HL-60 (cell line): ENCODE results near the gene CAMSAP2.
A peak's percentile ranks its signal among the peaks of the same experiment; 100 is the strongest.

ENCODE experiments used
- DNase-seq, 2 experiments: peaks; one replicate each; pipeline ENCODE4 v3.0.0-alpha.2; 2010 to 2020; ENCODE audit warnings: low read depth in 1 of 2, low spot score in 1 of 2
- H3K27ac ChIP-seq: fragments of 250-450 bp; sonication (Bioruptor Pico); replicated peaks from 2 replicates; pipeline ENCODE4 v1.5.1; 2020; ENCODE audit warnings: mild to moderate bottlenecking, moderate library complexity
- H3K27me3 ChIP-seq: fragments of 250-450 bp; sonication (Bioruptor Pico); 2 replicates; pipeline ENCODE4 v1.5.1; 2021; ENCODE audit warnings: mild to moderate bottlenecking, moderate library complexity; ENCODE audit not compliant: insufficient read depth, poor library complexity, severe bottlenecking
- H3K4me3 ChIP-seq: replicated peaks from 2 replicates; pipeline ENCODE4 v1.5.1; 2011; ENCODE audit warnings: mild to moderate bottlenecking, control low read depth, low read length; ENCODE audit not compliant: insufficient read depth
- GABPA ChIP-seq: IDR thresholded peaks from 2 replicates; pipeline ENCODE4 v1.6.1; 2012; ENCODE audit warnings: low read depth
- POLR2AphosphoS5 ChIP-seq: IDR thresholded peaks from 2 replicates; pipeline ENCODE4 v1.6.1; 2012; ENCODE audit warnings: low read depth
- SPI1 ChIP-seq: IDR thresholded peaks from 2 replicates; pipeline ENCODE4 v1.6.1; 2012; ENCODE audit warnings: low read depth, mild to moderate bottlenecking, borderline replicate concordance
- TF ChIP-seq, protein P1 (sequence below): IDR thresholded peaks from 2 replicates; pipeline ENCODE4 v1.6.1; 2012; ENCODE audit warnings: low read depth; ENCODE audit not compliant: insufficient replicate concordance
- TF ChIP-seq, protein P2 (sequence below): IDR thresholded peaks from one replicate; pipeline ENCODE4 v1.5.1; 2011; ENCODE audit warnings: low read length, control low read depth, inconsistent platforms; ENCODE audit not compliant: insufficient read depth

The CAMSAP2 gene

DNA sequence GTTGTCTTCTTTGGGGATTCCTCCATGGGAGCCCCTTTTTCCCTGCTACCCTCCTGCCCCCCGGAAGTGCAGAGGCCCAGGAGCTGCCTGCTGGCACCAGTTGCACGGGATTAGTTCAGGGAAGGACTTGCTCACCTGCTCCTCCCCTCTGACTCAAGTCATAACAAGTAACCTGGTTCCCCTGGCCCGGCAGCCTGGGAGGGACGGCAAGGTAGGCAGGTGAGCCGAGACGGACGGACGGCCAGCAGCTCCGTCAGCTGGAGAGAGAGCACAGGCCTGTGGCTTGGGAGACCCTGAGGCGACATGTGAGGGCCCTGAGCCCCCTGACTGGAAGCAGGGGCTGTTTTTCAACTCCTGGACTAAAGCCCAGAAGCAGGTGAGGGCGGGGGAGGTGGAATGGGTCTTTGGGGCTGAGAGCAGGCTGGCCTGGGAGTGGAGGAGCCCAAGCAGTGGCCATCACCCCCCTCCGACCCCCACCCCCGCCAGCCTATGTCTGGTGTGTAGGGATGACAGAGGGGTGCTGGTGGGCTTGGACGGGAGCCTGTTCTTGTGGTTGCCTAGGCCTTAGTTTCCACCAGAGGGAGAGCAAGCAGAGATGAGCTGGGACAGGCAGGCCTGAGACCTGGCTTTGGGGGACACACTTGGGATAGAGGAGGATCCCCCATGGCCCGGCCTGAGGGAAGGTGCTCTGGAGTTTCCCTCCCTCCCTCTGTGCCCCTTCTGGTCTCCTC, 156.2 kb downstream of the CAMSAP2 start, which contains the start of gene INAVA:
Gene INAVA, plus strand, starts transcription at position 189 of the 731 bp plus-strand sequence. CDS start 3,501 bp downstream, outside the sequence.
- no peak for DNase-seq
- TF ChIP-seq, protein P1, sequence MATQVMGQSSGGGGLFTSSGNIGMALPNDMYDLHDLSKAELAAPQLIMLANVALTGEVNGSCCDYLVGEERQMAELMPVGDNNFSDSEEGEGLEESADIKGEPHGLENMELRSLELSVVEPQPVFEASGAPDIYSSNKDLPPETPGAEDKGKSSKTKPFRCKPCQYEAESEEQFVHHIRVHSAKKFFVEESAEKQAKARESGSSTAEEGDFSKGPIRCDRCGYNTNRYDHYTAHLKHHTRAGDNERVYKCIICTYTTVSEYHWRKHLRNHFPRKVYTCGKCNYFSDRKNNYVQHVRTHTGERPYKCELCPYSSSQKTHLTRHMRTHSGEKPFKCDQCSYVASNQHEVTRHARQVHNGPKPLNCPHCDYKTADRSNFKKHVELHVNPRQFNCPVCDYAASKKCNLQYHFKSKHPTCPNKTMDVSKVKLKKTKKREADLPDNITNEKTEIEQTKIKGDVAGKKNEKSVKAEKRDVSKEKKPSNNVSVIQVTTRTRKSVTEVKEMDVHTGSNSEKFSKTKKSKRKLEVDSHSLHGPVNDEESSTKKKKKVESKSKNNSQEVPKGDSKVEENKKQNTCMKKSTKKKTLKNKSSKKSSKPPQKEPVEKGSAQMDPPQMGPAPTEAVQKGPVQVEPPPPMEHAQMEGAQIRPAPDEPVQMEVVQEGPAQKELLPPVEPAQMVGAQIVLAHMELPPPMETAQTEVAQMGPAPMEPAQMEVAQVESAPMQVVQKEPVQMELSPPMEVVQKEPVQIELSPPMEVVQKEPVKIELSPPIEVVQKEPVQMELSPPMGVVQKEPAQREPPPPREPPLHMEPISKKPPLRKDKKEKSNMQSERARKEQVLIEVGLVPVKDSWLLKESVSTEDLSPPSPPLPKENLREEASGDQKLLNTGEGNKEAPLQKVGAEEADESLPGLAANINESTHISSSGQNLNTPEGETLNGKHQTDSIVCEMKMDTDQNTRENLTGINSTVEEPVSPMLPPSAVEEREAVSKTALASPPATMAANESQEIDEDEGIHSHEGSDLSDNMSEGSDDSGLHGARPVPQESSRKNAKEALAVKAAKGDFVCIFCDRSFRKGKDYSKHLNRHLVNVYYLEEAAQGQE, result no peak
- TF ChIP-seq, protein P2, sequence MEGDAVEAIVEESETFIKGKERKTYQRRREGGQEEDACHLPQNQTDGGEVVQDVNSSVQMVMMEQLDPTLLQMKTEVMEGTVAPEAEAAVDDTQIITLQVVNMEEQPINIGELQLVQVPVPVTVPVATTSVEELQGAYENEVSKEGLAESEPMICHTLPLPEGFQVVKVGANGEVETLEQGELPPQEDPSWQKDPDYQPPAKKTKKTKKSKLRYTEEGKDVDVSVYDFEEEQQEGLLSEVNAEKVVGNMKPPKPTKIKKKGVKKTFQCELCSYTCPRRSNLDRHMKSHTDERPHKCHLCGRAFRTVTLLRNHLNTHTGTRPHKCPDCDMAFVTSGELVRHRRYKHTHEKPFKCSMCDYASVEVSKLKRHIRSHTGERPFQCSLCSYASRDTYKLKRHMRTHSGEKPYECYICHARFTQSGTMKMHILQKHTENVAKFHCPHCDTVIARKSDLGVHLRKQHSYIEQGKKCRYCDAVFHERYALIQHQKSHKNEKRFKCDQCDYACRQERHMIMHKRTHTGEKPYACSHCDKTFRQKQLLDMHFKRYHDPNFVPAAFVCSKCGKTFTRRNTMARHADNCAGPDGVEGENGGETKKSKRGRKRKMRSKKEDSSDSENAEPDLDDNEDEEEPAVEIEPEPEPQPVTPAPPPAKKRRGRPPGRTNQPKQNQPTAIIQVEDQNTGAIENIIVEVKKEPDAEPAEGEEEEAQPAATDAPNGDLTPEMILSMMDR, result no peak
- H3K27me3 ChIP-seq, result no peaks in the 10 kb centered on the region
- H3K4me3 ChIP-seq, result 0 out of 2 replicates have a peak within 1 kb of the TSS, but pooled peaks have one; percentile 0
- peak within 1 kb of the TSS; percentile 38 for H3K27ac ChIP-seq

DNA sequence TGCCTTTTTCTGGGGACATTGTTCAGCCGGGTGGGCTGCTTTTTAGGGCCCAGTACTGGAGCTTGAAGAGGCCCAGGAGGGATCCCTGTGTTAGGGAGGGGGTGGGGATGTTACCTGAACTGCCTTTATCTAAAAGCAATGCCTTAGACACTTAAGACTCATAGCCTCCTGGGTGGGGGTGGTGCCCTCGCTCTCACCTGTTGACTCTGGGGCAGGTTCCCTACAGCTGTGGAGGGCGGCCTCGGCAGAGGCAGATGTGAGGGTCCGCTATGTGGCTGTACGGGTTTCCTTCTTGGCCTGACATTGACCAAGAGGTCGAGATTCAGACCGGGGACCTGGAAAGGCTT, 156.7 kb downstream of the CAMSAP2 start:
- Histone ChIP-seq H3K27me3 (no peaks in the 10 kb centered on the region), H3K27ac (peak overlapping the region; percentile 38), H3K4me3 (0 out of 2 replicates have a peak overlapping the region, but pooled peaks have one; percentile 0)
- no peak for DNase-seq
- TF ChIP-seq, protein P1, result no peak
- TF ChIP-seq GABPA, result no peak
- no peak for TF ChIP-seq SPI1
- TF ChIP-seq, protein P2, result no peak
- TF ChIP-seq POLR2AphosphoS5, result no peak

DNA sequence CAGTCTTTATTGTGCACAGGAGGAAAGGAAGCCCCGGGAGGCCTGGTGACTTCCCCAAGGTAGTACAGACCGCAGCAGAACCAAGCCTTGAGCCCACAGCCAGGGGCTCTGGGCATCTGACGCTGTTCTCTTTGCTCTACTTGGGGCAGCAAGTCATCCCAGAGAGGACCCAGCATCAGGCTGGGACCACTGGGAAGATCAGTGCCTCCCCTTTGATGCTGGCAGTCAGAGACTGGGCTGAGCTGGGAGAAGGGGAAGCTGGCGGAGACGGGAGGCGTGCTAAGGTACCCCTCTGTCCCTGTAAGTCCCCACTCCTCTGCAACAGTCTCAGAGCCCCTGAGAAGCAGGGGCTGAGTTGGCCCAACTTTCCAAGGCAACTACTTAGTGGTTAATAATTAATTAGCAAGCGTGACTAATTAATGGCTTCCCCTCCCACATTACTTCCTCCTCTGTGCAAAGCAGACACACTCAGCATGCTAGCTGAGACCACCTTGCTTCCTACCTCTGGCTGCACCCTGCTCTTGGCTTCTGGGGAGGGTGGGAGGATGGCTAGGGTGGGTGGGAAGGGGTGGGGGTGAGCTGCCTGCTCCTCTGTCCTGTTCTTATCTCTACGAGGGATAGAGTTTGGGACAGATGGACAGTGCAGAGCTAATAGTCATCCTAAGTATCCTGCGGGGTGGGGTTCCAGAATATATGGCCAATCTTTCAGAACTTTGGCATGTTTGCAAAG, 157.3 kb downstream of the CAMSAP2 start:
- peak; percentile 36 to 60 for DNase-seq

More for the DNA sequence above, 157.3 kb downstream of the CAMSAP2 start:
- Histone ChIP-seq H3K27me3 (no peaks in the 10 kb centered on the region), H3K27ac (peak overlapping the region; percentile 72), H3K4me3 (0 out of 2 replicates have a peak overlapping the region, but pooled peaks have one; percentile 0)
- TF ChIP-seq POLR2AphosphoS5 (no peak), GABPA (no peak), SPI1 (no peak)
- TF ChIP-seq, protein P2, result no peak
- TF ChIP-seq, protein P1, result no peak
